Heart right ventricle (tissue), 16 donors: ENCODE data around the gene TMEM109. TPM values are rescaled to one million over a fixed set of nuclear protein-coding genes. Genes with fewer than 3 reads are reported as not detected.

Source experiments
- ATAC-seq, 8 donors: fragments of 200-7000 bp; cut with Tn5 transposase; one replicate each; pipeline ENCODE4 v1.9.1; 2020; ENCODE audit warnings: mild to moderate bottlenecking in 8 of 8, moderate library complexity in 8 of 8, moderate number of reproducible peaks in 1 of 8
- DNase-seq, 2 donors: peaks; one replicate each; pipeline ENCODE4 v3.0.0-alpha.2; 2020
- H3K27ac ChIP-seq, 10 donors: fragments of 200-600 bp; sonication (generic) in 2 of 10; one replicate each; pipeline versions ENCODE4 v1.5.0 to v1.8.0; 2020 to 2022; ENCODE audit warnings: mild to moderate bottlenecking in 3 of 10
- H3K27me3 ChIP-seq, 7 donors: fragments of 200-600 bp; one replicate each; pipeline ENCODE4 v1.8.0; 2021 to 2022; ENCODE audit warnings: mild to moderate bottlenecking in 2 of 7
- H3K36me3 ChIP-seq, 9 donors: fragments of 200-600 bp; sonication (generic) in 1 of 9; one replicate each; pipeline versions ENCODE4 v1.5.0 to v1.8.0; 2020 to 2022; ENCODE audit warnings: mild to moderate bottlenecking in 2 of 9
- H3K4me1 ChIP-seq, 9 donors: fragments of 200-600 bp; sonication (generic) in 1 of 9; one replicate each; pipeline versions ENCODE4 v1.5.0 to v1.8.0; 2020 to 2022; ENCODE audit warnings: mild to moderate bottlenecking in 4 of 9
- H3K4me3 ChIP-seq, 10 donors: fragments of 200-600 bp; sonication (generic) in 2 of 10; one replicate each; pipeline versions ENCODE4 v1.5.0 to v1.8.0; 2020 to 2022; ENCODE audit warnings: mild to moderate bottlenecking in 7 of 10, moderate library complexity in 2 of 10
- H3K9me3 ChIP-seq, 11 donors: fragments of 200-600 bp in 10 of 11; sonication (generic) in 2 of 11; one replicate each; pipeline versions ENCODE4 v1.5.0 to v1.8.0; 2013 to 2022; ENCODE audit warnings: mild to moderate bottlenecking in 2 of 11, control low read depth in 1 of 11, moderate library complexity in 1 of 11
- WGBS, 2 donors: extraction: QIAGEN DNeasy Blood & Tissue Kit; methylation state at CpG; one replicate each; pipeline ENCODE4 v1.1.7; 2013; ENCODE audit warnings: inconsistent platforms in 1 of 2; 5-methylcytosine and 5-hydroxymethylcytosine counted together
- intact Hi-C, 10 donors: fragments of 100-400 bp; cut with DNase I; formaldehyde crosslinking; loops; one replicate each; pipeline versions ENCODE4 v1.11.1 to v1.14.2; 2022
- polyA plus RNA-seq, 2 donors: library from polyadenylated mRNA; stranded (reverse); fragments of 200-250 nt; gene quantifications; one replicate each; pipeline ENCODE4 v1.2.3, GENCODE V29; 2013
- total RNA-seq, 10 donors: library from RNA; stranded (reverse); fragmentation: NEBNext Ultra II Directional in 3 of 10; extraction: Animal tissue kit (Norgen Biotek cat#: 25700) in 3 of 10; gene quantifications; one replicate each; pipeline versions ENCODE4 v1.2.1 to v1.2.4, GENCODE V29; 2021 to 2023
- TF ChIP-seq, protein P1 (sequence below), 9 donors: fragments of 200-600 bp; sonication (generic) in 2 of 9; IDR thresholded peaks; one replicate each; pipeline versions ENCODE4 v1.5.0 to v1.8.0; 2021 to 2022; ENCODE audit warnings: antibody characterized with exemption in 9 of 9, mild to moderate bottlenecking in 5 of 9, moderate library complexity in 1 of 9
- donor health status: Arrhythmogenic right ventricular cardiomyopathy.
- donor health status: ischemic (EF 13 %, LVEDD 7.1; RV severe dilation, severe dysfunction).
- donor health status: healthy with polysubstance abuse.
- donor health status: DM: no; HTN: yes; CAD: no.
- donor health status: DM: no; HTN: no; CAD: no.
- donor health status: ischemic (EF 25% LVEDD 6.9; RV normal size, moderate dysfunction).
- donor health status: ischemic (EF 25% LVEDD 5.7; RV mildly dilated, moderate dysfunction).
- donor health status: healthy.
- donor health status: DM: yes; HTN: yes; CAD: no.
- donor health status: Ischemic cardiomyopathy.
- donor health status: ischemic (EF 35%, LVEDD 5.7; RV mildly dilated, moderate dysfunction).
- donor health status: nonischemic (EF 11% LVEDD 7.7; RV severe dilation, severe dysfunction).
- donor health status: DM: yes; HTN: yes; CAD: no.
- donor health status: PGD.
- donor health status: ischemic (EF 29% LVEDD 5.4; RV normal size, mild dysfunction).
- donor health status: nonischemic (EF 23%, LVEDD 6.1; RV moderate dilation, normal function).

The TMEM109 gene
- total and polyA plus RNA-seq, 12 donors: 53.3 to 121 (median 92.7) TPM

DNA sequence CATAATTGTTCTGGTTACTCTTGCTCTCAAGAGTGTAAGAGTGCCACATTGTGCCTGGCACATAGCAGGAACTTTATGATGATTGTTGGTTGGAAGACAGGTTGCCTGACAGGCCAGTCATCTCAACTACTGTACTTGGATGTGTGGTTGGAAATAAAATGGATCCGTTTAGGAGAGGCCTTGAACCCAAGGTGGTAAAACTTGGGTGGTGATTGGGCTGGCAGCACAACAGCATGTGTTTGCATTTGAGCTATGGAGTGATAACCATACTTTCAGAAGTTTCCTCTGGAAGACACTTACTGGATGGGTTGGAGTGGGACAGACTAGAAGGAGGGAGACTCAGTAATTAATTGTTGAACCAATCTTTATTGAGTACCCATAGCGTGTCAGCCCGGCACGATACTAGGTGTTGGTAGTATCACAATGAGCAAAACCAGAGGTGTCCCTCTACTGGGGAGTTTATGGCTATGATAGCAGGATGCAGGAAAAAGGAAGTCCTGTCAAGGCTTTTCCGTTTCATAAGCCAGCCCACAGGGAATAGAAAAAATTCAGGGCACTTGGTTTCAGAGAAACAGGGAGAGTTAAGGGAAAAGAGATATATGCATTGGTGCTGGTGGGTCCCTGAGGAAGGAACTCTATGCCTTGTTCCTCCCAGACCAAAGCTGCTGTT lies 3.1 kb upstream of the TMEM109 start:
- Histone ChIP-seq H3K4me1 (peaks cover 5 to 60% (median 41%) of the 10 kb centered on the region in 9 donors), H3K27me3 (no peaks in the 10 kb centered on the region), H3K4me3 (no peak overlapping the region), H3K9me3 (no peaks in the 10 kb centered on the region), H3K27ac (peak overlapping the region in 8 of 10 donors; percentile 14 to 94 (median 50)), H3K36me3 (no peaks in the 10 kb centered on the region)
- ATAC-seq: no peak
- intact Hi-C loops: loop anchor here in 3 of 10 donors (10.0 kb wide), 2 partner anchors 214 to 224 kb away; no protein-coding TSS in a partner anchor
- TF ChIP-seq, protein P1, sequence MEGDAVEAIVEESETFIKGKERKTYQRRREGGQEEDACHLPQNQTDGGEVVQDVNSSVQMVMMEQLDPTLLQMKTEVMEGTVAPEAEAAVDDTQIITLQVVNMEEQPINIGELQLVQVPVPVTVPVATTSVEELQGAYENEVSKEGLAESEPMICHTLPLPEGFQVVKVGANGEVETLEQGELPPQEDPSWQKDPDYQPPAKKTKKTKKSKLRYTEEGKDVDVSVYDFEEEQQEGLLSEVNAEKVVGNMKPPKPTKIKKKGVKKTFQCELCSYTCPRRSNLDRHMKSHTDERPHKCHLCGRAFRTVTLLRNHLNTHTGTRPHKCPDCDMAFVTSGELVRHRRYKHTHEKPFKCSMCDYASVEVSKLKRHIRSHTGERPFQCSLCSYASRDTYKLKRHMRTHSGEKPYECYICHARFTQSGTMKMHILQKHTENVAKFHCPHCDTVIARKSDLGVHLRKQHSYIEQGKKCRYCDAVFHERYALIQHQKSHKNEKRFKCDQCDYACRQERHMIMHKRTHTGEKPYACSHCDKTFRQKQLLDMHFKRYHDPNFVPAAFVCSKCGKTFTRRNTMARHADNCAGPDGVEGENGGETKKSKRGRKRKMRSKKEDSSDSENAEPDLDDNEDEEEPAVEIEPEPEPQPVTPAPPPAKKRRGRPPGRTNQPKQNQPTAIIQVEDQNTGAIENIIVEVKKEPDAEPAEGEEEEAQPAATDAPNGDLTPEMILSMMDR (IDR thresholded peaks at IDR 0.05): peak in 6 of 9 donors; percentile 20 to 44 (median 22)
- DNase-seq: no peak
- WGBS, 2 donors: 48 to 51% methylated on average over 5 of the region's 5 CpGs

DNA sequence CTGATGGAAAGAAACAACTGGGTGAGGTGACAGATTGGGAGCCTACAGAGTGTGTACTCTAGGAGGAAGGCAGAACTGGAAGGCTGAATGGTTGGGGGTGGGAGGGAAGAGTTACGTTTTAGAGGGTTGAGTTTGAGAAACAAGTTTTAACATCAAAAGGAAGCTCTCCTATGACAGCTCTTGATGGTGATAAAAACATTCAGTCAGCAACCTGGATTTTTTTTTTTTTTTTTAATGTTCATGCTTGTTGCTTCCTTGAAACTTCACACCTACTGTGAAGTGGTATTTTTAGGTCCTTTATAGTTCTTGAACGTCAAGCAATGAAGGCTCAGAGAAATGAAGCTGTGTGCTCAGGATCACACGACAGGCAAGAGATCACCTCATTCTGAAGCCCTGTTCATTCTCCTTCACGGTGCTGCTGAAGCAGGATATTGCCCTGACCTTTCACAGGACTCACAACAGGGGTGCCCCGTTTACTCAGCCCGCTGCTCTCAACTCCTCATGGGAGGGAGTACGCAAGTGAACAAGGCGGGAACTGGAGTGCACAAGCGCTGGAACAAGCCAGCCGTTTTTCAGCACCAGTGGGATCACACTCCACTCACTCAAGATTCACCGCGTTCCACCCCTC lies 1.6 kb upstream of the TMEM109 start:
- WGBS, 2 donors: 68 to 78% methylated on average over 12 of the region's 12 CpGs
- intact Hi-C loops: loop anchor here in 3 of 10 donors (10.0 kb wide), 2 partner anchors 212 to 222 kb away; no protein-coding TSS in a partner anchor
- Histone ChIP-seq H3K27me3 (no peaks in the 10 kb centered on the region), H3K9me3 (no peaks in the 10 kb centered on the region), H3K4me3 (no peak overlapping the region), H3K4me1 (peaks cover 8 to 68% (median 51%) of the 10 kb centered on the region in 9 donors), H3K36me3 (no peaks in the 10 kb centered on the region), H3K27ac (peak overlapping the region in 9 of 10 donors; percentile 82 to 94 (median 91))
- DNase-seq (no peak), ATAC-seq (no peak)
- TF ChIP-seq, protein P1 (IDR thresholded peaks at IDR 0.05): no peak

DNA sequence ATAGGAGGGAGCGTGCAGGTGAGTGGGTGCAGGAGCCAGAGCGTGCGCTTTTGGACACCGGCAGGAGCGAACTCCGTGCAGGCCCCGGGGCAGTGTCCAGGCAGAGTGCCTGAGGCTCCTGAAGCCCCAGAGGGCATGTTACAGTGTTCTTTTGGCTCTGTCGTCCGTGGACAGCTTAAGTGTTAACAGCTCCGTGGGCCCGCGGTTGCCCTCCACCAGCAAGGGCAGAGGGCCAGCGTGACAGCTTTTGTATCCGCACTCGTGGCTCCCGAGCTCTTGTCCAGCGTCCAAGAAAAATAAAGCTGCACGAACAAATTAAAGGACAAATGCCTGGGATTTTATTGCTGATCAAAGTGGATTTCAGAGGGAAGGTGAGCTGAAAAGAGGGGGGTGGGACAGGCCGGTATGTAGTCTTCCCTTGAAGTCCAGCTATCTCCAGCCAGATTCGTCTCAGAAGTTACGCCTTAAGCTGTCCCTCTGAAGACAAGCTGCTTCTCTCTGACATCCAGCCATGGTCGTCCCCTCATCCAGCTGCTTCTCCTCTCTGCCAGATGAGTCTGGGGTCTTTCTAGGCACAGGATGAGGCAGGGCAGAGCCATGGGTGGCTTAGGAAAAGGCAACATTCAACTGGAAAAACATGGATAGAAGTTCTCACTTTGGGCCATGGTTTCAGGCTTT lies 968 bp upstream of the TMEM109 start:
- Histone ChIP-seq H3K36me3 (peaks cover 0 to 6% (median 0%) of the 10 kb centered on the region in 9 donors), H3K9me3 (no peaks in the 10 kb centered on the region), H3K27ac (peak overlapping the region; percentile 77 to 94 (median 90)), H3K4me1 (peaks cover 8 to 75% (median 57%) of the 10 kb centered on the region in 9 donors), H3K4me3 (peak overlapping the region in 8 of 10 donors; percentile 64 to 93 (median 86)), H3K27me3 (no peaks in the 10 kb centered on the region)
- no peak for ATAC-seq
- no peak for DNase-seq
- TF ChIP-seq, protein P1 (IDR thresholded peaks at IDR 0.05): no peak
- WGBS, 2 donors: 58 to 67% methylated on average over 22 of the region's 22 CpGs
- intact Hi-C loops: loop anchor here in 3 of 10 donors (10.0 kb wide), 2 partner anchors 212 to 222 kb away; no protein-coding TSS in a partner anchor
